Glomerular endothelial cell (primary cell): Measurements from ENCODE around the gene FBXO36. TPM values are rescaled to one million over a fixed set of nuclear protein-coding genes. Genes with fewer than 3 reads are reported as not detected.
"Not testable (repeated sequence)": the region's sequence is repeated elsewhere in the genome, so short reads cannot be mapped to it uniquely, and the experiment has no call there.

Experiments
- DNase-seq: peaks from one replicate; pipeline ENCODE4 v3.0.0-alpha.2; 2011; ENCODE audit warnings: low read depth, low spot score; ENCODE audit errors: extremely low read depth
- total RNA-seq: library from RNA; depleted of rRNA; stranded (reverse); fragments of >200 nt; gene quantifications from 2 replicates; pipeline ENCODE4 v1.2.3, GENCODE V29; 2015

FBXO36 gene
- total RNA-seq, 1 donor from 2014 or later: 4.1 TPM

DNA sequence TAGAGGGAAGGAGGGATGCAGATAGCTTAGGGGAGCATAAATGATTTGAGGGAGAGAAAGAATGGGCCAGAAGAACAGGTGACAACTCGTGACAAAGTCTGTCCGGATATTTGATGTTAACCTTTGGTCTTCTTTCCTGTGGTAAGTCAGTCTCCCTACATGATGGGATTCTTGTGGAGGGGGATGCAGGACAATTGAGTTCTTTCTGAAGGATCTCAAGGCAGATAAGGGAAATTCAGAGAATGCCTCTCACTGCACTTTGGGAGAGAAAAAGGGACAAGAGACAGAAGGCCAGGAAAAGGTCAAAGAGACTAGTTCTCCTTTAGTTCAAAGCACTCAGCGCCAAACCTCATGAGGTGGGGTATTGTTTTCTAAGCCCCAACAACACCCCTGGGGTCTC, 34.2 kb downstream of the FBXO36 start:
- DNase-seq: no peak

DNA sequence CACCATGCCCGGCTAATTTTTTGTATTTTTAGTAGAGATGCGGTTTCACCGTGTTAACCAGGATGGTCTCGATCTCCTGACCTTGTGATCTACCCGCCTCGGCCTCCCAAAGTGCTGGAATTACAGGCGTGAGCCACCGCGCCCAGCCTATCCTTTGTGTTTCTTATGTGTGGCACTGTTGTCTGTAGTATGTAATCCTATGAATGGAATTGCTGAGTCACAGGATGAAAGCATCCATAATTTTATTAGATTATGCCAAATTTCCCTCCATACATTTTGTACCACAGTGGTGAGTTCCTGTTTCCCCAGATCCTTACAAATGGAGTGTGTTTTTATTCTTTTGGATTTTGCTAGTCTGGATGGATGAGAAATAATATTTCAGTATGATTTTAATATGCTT, 41.3 kb downstream of the FBXO36 start:
- DNase-seq: not testable (repeated sequence)

DNA sequence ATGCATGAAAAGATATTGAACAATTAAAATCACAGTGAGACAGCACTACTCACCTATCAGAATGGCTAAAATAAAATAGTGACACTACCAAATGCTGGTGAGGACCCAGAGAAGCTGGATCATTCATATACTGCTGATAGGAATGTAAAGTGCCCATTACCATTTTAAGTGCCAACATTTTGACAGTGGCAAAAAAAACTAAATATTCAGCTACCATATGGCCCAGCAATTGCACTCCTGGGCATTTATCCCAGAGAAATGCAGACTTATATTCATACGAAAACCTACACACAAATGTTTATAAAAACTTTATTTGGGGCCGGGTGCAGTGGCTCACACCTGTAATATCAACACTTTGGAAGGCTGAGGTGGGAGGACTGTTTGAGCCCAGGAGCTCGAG, 47.6 kb downstream of the FBXO36 start:
- no peak for DNase-seq

DNA sequence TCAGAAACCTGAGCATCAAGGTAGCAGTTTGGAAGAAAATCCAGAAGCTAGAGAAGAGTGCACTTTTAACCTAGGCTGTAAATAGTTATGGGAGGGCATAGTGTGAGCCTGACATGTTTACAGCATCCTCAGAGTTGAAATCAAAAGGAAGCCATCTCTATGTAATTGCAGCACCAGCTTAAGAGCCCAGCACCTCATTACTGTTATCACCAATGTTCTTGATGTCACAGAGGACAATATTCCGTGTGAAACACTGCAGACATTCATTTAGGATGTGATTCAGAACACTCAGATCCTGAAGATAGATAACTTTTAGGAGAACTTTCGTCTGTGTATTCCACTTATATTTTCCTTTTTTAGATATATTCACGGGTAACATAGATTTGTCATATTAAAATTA, 48.1 kb downstream of the FBXO36 start:
- no peak for DNase-seq

DNA sequence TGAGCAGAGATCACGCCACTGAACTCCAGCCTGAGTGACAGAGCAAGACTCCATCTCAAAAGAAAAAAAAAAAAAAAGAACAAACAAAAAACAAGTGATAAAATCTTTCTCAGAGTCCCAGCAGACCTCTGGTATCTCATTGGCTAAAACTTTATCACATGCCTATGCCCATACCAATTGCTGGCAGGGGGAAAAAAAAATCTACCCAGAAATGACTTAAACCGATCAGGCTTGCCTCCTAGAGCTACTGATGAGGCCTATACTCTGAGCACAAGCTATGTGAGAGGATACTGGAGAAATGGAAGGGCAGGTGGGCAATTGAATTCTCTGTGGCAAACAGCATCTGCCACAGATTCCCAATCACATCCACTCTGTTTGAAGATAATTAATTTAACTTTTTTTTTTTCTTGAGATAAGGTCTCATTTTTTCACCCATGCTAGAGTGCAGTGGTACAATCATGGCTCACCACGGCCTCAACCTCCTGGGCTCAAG, 49.0 kb downstream of the FBXO36 start:
- DNase-seq: no peak

DNA sequence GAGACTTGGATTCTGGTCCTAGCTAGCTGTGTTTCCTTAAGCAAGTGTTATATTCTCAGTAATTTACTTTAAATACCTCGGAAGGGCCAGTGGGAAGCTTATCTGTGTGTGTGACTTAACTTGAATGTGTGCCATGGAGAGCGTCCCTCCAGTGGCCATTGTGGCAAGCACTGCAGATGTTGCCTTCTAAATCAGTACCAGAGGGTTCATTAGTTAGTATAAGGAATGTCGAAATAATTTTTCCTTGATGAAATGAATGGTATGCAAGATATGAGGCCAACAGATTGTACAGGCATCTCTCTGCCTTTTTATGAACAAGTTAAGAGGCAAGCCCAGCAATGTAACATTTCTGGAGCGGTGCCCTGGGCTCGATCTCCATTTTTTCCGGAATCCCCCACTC, 52.0 kb downstream of the FBXO36 start:
- no peak for DNase-seq

DNA sequence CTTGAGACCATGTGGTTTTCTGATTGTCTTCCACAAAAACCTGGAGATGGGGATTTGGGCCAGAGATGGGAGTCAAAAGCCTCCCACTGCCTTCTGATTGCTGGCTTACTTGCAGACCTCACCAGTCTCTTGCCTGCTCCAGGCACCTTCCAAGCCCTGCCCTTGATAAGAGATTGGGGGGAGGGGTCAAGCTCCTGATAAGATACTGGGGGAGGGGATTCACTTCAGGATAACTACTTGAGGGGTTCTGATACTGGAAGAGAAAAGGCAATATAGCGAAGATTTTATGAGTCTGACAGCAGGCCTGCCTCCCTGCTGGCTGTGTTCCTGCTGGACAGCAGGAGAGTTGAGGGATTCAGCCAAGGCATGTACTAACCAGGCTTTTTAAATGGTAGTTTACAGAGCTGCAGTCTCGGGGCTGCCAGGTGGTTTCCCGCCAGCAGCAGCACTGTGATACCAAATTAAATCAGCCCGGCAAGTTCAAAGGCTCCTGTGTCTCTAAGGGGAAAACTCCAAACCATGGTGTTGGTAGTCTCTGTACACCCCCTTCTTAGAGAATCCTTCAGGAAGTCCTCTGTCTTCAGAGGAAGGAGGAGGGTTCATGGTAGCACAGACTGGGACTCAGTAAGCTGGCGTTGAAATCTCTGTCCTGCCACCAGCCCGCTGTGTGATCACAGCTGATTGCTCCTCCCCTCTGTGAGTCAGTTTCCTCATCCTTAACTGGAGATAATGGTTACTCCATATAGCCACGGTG, 58.3 kb downstream of the FBXO36 start:
- peak; percentile 50 for DNase-seq

DNA sequence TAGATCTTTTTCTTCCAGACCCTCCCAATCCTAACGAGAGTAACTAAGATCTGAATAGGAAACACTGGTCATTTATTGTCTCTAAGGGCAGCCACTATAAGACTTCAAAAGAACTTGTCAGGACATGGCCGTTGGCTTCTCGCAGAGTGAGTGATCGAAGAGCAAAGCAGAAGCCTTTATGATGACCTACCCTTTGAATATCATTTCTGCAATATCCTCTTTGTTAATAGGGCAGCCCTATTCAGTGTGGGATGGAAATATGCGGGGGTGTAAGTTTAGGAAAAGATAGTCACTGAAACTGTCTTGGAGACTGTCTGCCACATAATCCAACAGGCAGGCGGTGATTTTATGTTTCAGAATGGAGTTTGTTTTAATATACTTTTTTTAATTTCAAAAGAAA, 70.9 kb downstream of the FBXO36 start:
- no peak for DNase-seq

DNA sequence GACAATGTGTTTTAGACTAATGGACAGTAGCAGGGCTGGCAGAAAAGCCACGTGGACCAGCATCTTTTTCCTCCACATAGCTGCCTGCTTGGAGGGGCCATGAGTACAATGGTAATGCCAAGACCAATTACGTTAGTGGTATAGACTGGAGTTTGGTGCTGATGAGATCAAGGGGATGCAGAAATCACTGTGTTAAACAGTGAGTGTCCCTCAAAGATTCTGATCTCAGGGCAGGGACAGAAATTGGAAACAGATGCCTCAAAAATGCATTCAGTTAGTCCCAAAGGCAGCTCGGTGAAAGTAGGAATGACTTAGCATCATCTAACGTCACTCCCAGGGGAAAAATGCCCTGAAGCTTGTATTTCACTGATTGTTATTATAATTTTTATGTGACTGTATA, 74.0 kb downstream of the FBXO36 start:
- DNase-seq: no peak

DNA sequence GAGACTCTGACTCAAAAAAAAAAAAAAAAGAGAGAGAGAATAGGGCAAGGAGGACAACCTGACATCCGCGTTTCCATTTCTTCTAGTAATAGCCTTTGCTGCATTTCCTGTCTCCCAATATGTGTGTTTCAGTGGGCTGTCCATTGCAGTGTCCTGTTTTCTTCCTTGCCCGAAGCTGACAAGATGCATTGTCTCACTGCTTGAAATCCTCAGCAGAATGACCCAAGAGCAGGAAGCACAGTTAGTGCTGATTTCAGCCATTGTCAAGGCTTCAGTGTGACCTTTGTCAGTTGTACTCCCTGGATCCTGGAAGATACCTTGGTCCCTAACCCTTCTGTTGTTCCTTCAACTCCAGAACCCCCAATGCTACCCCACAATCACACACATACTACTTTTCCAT, 75.3 kb downstream of the FBXO36 start:
- no peak for DNase-seq

DNA sequence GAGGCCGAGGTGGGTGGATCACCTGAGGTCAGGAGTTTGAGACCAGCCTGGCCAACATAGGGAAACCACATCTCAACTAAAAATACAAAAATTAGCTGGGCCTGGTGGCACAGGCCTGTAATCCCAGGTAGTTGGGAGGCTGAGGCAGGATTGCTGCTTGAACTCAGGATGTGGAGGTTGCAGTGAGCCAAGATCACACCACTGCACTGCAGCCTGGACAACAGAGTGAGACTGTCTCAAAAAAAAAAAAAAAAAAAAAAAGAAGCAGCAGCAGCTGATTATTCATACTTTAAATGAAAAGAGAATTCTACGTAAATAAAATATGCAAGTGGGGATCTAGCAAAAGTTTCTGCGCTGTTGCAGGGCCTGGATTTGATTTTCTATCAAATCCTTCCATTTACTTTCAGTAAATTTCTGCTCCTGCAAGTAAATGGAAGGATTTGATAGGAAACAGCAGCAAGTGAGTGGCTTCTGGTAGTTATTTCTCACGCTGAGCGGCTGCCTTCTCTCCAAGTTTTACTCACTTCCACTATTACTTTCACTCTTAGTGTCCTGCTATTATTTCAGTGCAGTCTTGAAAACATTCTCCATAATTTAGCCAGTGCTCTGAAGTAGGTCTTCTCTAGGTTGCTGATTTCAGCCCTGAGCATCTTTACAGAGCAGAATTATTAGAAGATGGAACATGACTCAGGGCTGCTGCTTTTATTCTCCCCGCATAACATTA, 78.0 kb downstream of the FBXO36 start:
- DNase-seq: no peak

DNA sequence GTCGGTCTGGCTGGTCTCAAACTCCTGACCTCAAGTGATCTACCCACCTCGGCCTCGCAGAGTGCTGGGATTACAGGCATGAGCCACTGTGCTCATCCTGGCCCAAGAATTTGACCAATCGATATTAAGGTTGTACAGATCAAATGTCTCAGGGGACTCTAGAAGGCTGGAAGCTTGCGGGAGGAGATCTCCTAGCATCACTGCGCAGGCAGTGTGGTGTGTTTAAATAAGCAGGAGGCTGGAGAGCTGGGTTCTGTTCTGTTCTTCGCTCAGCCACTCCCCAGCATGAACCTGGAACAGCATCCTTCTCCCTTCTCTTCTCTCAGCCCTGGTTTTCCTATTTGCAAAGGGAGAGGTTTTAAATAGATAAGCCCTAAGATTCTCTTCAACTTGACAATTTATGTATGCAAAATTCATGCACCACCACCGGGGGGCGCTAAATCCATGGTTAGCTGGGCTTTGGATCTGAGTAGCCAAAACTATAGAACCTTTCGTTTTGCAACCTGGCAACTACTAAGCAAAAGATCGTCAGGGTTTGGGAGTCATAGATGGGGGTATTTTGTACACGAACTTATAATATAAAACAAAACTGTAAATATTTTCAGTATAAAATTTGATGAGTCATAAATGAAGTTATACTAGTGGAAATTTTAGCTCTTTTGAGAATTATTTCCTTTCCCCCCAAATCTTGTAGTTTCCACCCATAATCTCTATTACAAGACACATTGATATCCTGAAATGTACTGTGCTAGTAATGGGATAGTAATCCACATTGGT, 85.8 kb downstream of the FBXO36 start:
- DNase-seq: peak; percentile 52

DNA sequence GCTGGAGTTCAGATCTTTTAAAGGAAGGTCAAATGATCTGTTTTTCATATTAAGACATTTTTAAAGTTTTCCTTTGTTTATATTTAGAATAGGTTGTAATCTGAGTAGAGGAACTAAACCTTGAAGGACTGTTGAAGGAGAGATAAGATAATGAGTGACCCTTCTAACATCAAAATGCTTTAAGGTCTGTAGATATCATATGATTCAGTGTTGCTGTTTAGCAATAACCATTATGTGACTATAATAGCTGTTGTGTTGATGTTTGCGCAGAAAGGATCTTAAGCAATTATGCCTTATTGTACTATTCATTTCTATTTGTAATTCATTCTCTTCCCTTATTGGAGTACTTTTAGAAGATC, 86.4 kb downstream of the FBXO36 start:
- DNase-seq: no peak

DNA sequence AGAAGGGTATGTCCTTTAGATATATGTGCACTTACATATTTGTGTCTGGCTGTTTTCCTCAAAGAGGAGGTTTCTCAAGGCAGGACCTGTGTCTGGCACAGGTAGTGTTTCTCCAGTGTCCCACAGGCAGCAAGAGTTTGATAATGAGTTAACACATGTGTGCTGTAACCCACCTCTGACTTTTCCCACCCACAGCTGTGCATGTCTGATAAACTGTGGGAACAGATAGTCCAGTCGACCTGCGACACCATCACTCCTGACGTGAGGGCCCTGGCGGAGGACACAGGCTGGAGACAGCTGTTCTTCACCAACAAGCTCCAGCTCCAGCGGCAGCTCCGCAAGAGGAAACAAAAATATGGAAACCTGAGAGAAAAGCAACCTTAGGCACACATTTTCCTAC, 88.2 kb downstream of the FBXO36 start:
- DNase-seq: no peak

DNA sequence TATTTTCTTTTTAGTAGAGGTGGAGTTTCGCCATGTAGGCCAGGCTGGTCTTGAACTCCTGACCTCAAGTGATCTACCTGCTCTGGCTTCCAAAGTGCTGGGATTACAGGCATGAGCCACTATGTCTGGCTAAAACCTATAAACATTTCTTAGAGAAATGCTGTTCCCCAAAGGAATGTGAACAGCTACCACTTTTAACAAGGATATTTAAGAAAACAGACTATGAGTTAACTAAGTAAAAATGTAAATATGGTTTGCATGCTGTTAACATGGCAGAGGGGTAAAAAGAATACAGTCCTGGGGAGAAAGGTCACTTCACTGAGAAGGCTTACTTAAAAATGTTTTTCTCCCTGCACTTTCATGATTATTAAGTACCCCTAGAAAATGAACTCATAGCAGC, 89.3 kb downstream of the FBXO36 start:
- no peak for DNase-seq

DNA sequence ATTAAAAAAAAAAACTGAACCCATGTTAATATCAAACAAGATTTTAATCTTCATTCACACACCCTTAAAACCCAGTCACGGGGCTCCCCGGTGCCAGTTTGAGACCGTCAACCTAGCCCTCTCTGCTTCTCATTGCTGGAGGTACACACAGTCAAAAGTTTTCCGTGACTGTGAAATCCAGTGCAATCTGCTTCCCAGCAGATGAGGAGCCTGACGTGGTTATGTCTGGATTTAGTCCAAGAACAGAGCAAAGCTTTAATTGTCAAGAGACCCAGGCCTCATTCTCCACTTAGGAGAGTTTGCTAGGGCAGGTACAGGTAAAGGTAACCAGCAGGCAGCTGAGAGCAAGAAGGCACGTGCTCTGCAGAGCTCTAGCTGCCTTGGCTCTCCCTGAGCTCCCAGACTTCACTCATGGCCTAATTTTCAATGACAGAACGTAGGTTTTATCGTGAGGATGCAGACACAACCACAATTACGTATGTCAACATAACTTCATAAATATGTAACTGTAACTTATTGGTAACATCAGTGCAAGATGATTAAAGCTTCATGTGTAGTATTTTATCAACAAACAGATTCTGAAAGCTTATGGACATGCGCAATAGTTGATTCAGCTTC, 90.1 kb downstream of the FBXO36 start:
- DNase-seq: no peak

DNA sequence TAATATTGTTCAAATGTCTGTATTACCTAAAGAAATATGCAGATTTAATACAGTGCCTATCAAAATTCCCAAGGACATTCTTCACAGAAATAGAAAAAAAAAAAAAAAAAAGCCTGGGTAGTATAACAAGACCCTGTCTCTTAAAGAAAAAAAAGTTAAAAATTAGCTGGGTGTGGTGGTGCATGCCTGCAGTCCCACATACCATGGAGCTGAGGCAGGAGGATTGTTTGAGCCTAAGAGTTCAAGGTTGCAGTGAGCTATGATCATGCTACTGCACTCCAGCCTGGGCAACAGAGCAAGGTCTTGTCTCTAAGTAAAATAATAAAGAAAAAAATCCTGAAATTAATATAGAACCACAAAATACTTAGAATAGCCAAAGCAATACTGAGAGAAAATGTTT, 94.5 kb downstream of the FBXO36 start:
- no peak for DNase-seq

DNA sequence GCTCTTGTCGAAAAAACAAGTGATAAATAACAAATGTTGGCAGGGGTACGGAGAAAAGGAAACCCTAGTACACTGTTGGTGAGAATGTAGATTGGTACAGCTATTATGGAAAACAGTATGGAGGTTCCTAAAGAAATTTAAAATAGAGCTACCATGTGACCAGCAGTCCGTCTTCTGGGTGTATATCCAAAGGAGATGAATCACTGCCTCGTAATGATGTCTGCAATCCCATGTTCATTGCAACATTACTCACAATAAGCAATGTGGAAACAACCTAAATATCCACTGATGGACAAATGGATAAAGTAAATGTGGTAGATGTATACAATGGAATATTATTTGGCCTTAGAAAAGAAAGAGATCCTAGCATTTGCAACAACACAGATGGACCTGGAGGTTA, 95.8 kb downstream of the FBXO36 start:
- DNase-seq: no peak

DNA sequence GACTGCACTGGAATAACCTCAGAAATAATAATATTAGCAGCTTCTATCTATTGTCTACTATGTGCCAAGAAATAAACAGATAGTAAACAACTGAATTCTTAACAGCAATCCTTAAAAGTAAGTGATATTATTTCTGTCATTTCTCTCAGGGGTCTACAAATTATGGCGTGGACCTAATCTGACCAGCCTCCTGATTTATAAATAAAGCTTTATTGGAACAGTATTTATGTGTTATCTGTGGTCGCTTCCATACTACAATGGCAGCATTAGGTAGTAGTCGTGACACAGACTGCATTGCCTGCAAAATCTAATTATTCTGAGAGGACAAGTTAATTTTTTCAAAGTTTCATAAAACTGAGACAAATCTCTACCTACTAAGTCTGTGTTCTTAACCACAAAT, 97.4 kb downstream of the FBXO36 start:
- no peak for DNase-seq

DNA sequence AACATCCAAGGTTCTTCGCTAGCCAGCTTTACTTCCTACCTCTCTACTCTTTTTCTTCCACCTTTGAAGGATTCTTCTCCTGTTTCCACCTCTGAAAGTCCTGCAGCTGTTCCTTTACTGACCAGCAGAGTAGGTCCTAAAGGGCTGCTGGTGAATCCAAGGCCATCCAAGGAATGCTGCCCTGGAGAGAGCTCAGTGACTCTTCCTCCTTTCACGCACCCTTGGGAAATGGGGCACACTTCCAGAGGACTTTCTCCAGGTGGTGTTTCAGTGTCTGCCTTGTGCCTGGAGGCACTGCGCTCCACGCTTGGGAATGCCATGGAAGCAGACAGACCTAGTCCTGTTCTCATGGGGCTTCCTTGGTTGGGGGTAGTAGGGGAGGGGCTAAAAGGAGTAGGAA, 101.0 kb downstream of the FBXO36 start:
- no peak for DNase-seq

DNA sequence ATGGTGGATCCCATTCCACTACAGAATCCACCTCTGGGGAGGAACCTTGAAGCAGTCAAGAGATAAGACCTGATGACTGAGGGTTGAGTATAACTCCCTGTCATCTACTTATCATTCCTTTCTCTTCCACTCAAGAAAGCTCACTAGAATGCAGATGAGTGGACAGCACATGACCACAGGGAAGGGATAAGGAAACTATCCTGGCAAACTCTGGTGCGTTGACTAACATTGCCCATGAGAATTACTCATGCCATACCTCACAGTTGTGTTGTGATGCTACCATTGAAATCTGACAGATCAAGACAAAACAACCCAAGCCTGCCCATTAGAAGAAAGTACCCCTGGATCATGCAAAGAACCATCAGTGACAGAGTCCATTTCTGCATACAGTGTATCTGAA, 119.9 kb downstream of the FBXO36 start:
- no peak for DNase-seq
